GM21390 (cell line): ENCODE data around the gene TEPSIN.

Experiments used
- ATAC-seq: cut with Tn5 transposase; IDR thresholded peaks from one replicate; pipeline ENCODE4 v1.9.1; 2021; ENCODE audit not compliant: unreplicated experiment

The TEPSIN gene

GRCh38 chr17:81189016-81189415 lies 49.8 kb downstream of the TEPSIN start:
- no peak for ATAC-seq

GRCh38 chr17:81188491-81188840 lies 50.4 kb downstream of the TEPSIN start:
- ATAC-seq, result no peak

- ATAC-seq, result no peak
Measured at GRCh38 chr17:81187586-81188490, 51.0 kb downstream of the TEPSIN start.

GRCh38 chr17:81187120-81187519 lies 51.7 kb downstream of the TEPSIN start:
- ATAC-seq, result no peak

GRCh38 chr17:81186203-81186602 lies 52.7 kb downstream of the TEPSIN start:
- no peak for ATAC-seq

GRCh38 chr17:81184555-81184954 lies 54.3 kb downstream of the TEPSIN start:
- no peak for ATAC-seq

- ATAC-seq, result no peak
Measured at GRCh38 chr17:81183807-81184206, 55.0 kb downstream of the TEPSIN start.

GRCh38 chr17:81183316-81183715 lies 55.5 kb downstream of the TEPSIN start:
- no peak for ATAC-seq

- ATAC-seq, result no peak
Measured at GRCh38 chr17:81182596-81182995, 56.3 kb downstream of the TEPSIN start.

- ATAC-seq, result no peak
Measured at GRCh38 chr17:81181811-81182185, 57.1 kb downstream of the TEPSIN start.

GRCh38 chr17:81180836-81181810 lies 57.7 kb downstream of the TEPSIN start:
- ATAC-seq, result no peak

GRCh38 chr17:81179861-81180260 lies 59.0 kb downstream of the TEPSIN start:
- ATAC-seq, result no peak

- ATAC-seq, result no peak
Measured at GRCh38 chr17:81179220-81179619, 59.6 kb downstream of the TEPSIN start.
